Parathyroid adenoma (tissue), 2 donors: ENCODE measurements around the gene ELMOD3.
"Not testable (repeated sequence)": the region's sequence is repeated elsewhere in the genome, so short reads cannot be mapped to it uniquely, and the experiment has no call there.

Experiments
- H2AFZ ChIP-seq: fragments of 300-600 bp; sonication (generic); one replicate; pipeline ENCODE4 v1.7.0; 2017; ENCODE audit warnings: antibody characterized with exemption, mild to moderate bottlenecking
- H3K27ac ChIP-seq: fragments of 300-600 bp; sonication (generic); one replicate; pipeline ENCODE4 v1.7.0; 2017
- H3K27me3 ChIP-seq: fragments of 300-600 bp; sonication (generic); one replicate; pipeline ENCODE4 v1.7.0; 2017; ENCODE audit warnings: low read length; ENCODE audit not compliant: control insufficient read depth, insufficient read depth
- H3K36me3 ChIP-seq: fragments of 300-600 bp; sonication (generic); one replicate; pipeline ENCODE4 v1.7.0; 2017; ENCODE audit warnings: low read length; ENCODE audit not compliant: control insufficient read depth, insufficient read depth
- H3K4me1 ChIP-seq: fragments of 300-600 bp; sonication (generic); one replicate; pipeline ENCODE4 v1.7.0; 2017; ENCODE audit warnings: control low read depth
- H3K4me2 ChIP-seq: fragments of 300-600 bp; sonication (generic); one replicate; pipeline ENCODE4 v1.7.0; 2017; ENCODE audit warnings: low read length
- H3K4me3 ChIP-seq: fragments of 300-600 bp; sonication (generic); one replicate; pipeline ENCODE4 v1.7.0; 2017; ENCODE audit warnings: low read depth, low read length
- H3K79me2 ChIP-seq: fragments of 300-600 bp; sonication (generic); one replicate; pipeline ENCODE4 v1.7.0; 2017; ENCODE audit warnings: control low read depth
- H3K9ac ChIP-seq: fragments of 300-600 bp; sonication (generic); one replicate; pipeline ENCODE4 v1.7.0; 2017; ENCODE audit warnings: mild to moderate bottlenecking
- H3K9me3 ChIP-seq: fragments of 300-600 bp; sonication (generic); one replicate; pipeline ENCODE4 v1.7.0; 2017; ENCODE audit warnings: low read length; ENCODE audit not compliant: control insufficient read depth
- TF ChIP-seq, protein P1 (sequence below): fragments of 300-600 bp; sonication (generic); IDR thresholded peaks from one replicate; pipeline ENCODE4 v1.7.0; 2017; ENCODE audit warnings: antibody characterized with exemption, mild to moderate bottlenecking
- donor health status: primary hyperparathyroidism.

ELMOD3 gene

GRCh38 chr2:85413592-85414420 is 59.2 kb downstream of the ELMOD3 start:
- Histone ChIP-seq H3K4me2 (no peak overlapping the region), H3K4me1 (peaks cover 54% of the 10 kb centered on the region), H3K27me3 (no peaks in the 10 kb centered on the region), H3K9me3 (no peaks in the 10 kb centered on the region), H3K79me2 (peaks cover 23% of the 10 kb centered on the region), H3K9ac (peak overlapping the region; percentile 70), H2AFZ (peak overlapping the region; percentile 81), H3K27ac (peak overlapping the region; percentile 97), H3K36me3 (no peaks in the 10 kb centered on the region), H3K4me3 (peak overlapping the region; percentile 17)
- TF ChIP-seq, protein P1, sequence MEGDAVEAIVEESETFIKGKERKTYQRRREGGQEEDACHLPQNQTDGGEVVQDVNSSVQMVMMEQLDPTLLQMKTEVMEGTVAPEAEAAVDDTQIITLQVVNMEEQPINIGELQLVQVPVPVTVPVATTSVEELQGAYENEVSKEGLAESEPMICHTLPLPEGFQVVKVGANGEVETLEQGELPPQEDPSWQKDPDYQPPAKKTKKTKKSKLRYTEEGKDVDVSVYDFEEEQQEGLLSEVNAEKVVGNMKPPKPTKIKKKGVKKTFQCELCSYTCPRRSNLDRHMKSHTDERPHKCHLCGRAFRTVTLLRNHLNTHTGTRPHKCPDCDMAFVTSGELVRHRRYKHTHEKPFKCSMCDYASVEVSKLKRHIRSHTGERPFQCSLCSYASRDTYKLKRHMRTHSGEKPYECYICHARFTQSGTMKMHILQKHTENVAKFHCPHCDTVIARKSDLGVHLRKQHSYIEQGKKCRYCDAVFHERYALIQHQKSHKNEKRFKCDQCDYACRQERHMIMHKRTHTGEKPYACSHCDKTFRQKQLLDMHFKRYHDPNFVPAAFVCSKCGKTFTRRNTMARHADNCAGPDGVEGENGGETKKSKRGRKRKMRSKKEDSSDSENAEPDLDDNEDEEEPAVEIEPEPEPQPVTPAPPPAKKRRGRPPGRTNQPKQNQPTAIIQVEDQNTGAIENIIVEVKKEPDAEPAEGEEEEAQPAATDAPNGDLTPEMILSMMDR, result peak; percentile 37

DNA sequence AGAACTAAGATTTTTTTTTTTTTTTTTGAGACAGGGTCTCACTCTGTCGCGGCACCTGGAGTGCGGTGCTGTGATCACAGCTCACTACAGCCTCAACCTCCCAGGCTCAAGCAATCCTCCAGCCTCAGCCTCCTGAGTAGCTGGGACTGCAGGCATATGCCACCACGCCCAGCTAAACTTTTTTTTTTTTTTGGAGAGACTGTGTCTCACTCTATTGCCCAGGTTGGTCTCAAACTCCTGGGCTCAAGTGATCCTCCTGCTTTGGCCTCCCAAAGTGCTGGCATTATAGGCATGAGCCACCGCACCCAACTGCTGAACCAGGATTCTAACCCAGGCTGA is 59.8 kb downstream of the ELMOD3 start:
- H3K9ac ChIP-seq, H3K4me2 ChIP-seq, H3K36me3 ChIP-seq, H3K4me3 ChIP-seq, H3K9me3 ChIP-seq, H3K27me3 ChIP-seq: not testable (repeated sequence)
- peak overlapping the region; percentile 97 for H3K27ac ChIP-seq
- peaks cover 54% of the 10 kb centered on the region for H3K4me1 ChIP-seq
- peak overlapping the region; percentile 81 for H2AFZ ChIP-seq
- peaks cover 18% of the 10 kb centered on the region for H3K79me2 ChIP-seq

DNA sequence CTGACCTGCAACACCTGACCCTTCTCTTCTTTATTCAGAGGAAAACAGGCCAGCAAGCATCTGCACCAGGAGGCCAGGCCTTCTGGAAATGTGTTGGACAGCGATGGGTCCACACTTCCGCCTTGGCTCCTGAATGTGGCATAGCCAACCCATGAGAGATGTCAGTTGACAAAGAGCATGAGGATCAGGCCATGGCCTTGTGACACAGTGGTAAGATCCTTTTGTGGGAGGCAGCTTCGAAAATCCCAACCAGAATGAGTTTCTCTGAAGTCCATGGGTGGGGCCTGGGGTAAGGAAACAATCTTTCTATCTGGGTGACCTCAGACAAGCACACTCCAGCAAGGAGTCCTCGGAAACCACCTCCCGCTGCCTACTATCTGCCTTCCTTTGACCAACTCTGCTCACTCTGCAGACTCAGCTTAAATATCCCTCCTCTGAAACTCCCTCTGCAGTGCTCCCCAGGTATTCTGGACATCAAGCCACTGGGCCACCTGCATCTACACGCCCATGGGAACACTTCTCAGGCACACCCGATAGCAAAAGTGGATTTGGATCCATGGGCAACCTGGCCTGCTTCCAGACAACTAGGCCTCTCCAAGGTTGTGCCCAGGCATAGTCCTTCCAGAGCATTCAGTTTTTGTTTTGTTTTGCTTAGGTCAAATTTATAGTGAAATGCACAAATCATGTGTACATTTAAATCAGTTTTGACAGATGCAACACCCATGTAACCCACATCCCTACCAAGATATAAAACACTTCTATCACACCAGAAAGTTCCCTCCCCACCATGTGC is 60.4 kb downstream of the ELMOD3 start:
- TF ChIP-seq, protein P1, result no peak
- H3K4me3 ChIP-seq, result no peak overlapping the region
- H3K36me3 ChIP-seq, result no peaks in the 10 kb centered on the region
- no peaks in the 10 kb centered on the region for H3K9me3 ChIP-seq
- no peak overlapping the region for H3K9ac ChIP-seq
- H3K79me2 ChIP-seq, result peaks cover 12% of the 10 kb centered on the region
- H3K4me2 ChIP-seq, result no peak overlapping the region
- peak overlapping the region; percentile 97 for H3K27ac ChIP-seq
- no peaks in the 10 kb centered on the region for H3K27me3 ChIP-seq
- H3K4me1 ChIP-seq, result peaks cover 54% of the 10 kb centered on the region
- peak overlapping the region; percentile 45 for H2AFZ ChIP-seq

DNA sequence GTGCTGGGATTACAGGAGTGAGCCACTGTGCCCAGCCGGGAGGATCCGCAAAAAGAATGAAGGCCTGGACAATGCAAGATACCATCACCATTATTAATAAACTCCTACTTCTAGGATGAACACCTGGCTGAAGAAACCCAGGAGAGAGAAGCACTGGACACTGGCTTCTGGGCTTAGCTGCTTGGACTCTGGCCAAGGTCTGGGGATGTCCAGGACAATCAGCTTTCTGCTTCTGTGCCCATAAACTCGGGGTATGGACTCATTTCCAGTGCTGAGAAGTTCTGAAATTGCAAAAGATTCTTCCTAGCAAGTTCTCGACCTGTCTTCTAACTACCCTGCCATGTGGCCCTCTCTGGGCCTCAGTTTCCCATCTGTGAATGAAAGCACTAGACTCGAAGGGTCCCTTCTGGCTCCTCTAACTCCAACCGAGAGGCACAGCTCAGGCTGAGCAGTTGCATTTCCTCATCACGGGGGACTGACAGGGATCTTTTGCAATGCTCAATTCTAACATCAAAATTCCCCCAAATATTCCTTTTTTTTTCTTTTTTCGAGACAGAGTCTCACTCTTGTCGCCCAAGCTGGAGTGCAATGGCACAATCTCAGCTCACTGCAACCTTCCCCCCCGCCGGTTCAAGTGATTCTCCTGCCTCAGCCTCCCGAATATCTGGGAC is 61.5 kb downstream of the ELMOD3 start:
- TF ChIP-seq, protein P1, result no peak
- no peak overlapping the region for H3K9ac ChIP-seq
- no peak overlapping the region for H2AFZ ChIP-seq
- no peak overlapping the region for H3K4me2 ChIP-seq
- no peaks in the 10 kb centered on the region for H3K27me3 ChIP-seq
- no peaks in the 10 kb centered on the region for H3K9me3 ChIP-seq
- peak overlapping the region; percentile 97 for H3K27ac ChIP-seq
- peaks cover 54% of the 10 kb centered on the region for H3K4me1 ChIP-seq
- no peaks in the 10 kb centered on the region for H3K36me3 ChIP-seq
- H3K4me3 ChIP-seq, result no peak overlapping the region
- peaks cover 10% of the 10 kb centered on the region for H3K79me2 ChIP-seq
